HG03103 (cell line): Measurements from ENCODE around the gene SMAD3.

Experiments used
- ATAC-seq: cut with Tn5 transposase; IDR thresholded peaks from one replicate; pipeline ENCODE4 v1.9.1; 2021; ENCODE audit warnings: low read depth; ENCODE audit not compliant: unreplicated experiment

SMAD3 gene

DNA sequence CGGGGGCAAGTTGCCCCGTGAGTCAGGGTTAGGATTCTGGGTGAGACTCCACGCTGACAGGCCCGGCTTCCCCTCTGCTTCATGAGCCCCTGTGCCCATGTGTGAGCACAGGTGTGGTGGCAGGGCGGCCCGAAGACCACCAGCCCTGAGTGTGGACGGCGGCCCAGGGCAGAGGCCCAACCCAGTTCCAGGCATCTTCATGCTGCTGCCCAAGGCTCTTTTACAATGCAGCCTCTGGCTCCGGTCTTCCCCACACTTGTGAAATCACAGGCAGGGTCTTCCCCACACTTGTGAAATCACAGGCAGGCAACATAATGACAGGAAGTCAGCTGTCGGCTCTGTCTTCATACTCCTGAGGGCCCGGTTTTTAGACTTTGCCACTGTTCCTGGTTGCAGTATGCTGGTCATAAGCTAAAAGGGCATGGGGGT is 110.3 kb downstream of the SMAD3 start:
- ATAC-seq = no peak

DNA sequence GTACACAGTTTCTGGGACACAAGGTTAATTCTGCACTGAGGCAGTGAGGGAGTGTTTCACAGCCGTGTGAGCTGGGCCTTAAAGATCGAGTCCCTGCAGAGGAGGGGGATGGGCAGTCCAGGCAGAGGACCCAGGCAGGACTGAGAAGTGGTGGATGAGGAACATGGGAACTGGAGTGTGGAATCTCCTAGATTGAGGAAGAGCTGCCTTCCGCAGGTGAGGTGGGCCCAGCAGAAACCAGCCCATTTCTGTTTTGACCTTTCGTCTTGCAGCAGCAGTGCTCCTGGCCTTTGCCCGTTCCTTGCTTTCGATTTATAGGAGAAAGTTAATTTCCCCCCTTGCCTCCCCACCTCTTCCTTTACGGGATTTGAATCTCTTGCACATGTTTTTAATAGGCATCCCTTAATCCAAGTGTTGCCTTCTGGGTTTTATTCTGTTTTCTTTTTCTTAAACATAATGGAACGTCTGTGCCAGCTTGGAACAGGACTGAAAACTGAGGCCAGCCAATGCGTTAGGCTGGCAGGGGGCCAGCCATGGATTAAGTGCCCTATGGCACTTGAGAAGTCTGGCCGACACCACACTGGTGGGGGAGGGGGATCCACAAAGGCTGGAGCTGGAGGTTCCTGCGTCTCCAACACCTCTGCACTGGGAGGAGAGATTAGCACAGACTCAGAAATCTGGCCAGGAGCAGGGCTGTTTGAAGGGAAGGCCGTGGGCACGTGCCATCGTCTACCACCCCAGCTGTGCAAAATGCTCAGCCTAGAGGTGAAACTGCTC is 111.0 kb downstream of the SMAD3 start:
- ATAC-seq = no peak

DNA sequence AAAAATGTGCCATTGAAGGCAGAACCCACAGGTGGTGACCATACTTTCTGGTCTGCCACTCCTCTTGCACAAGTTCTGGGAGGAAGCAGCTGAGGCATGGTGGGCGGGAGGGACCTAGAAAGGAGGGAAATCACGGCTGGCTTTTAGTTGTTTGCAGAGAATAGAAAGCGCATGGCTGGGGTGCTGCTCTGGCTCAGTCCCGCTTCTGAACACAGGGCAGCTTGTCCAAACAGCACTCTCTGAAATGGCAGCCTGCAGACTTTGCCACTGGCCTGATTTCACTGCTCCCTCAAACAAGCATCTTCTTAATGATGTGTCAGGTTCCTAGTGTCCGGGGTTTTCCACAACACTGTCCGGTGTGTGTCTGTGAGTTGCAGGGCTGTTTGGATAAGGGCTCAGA is 112.3 kb downstream of the SMAD3 start:
- no peak for ATAC-seq

DNA sequence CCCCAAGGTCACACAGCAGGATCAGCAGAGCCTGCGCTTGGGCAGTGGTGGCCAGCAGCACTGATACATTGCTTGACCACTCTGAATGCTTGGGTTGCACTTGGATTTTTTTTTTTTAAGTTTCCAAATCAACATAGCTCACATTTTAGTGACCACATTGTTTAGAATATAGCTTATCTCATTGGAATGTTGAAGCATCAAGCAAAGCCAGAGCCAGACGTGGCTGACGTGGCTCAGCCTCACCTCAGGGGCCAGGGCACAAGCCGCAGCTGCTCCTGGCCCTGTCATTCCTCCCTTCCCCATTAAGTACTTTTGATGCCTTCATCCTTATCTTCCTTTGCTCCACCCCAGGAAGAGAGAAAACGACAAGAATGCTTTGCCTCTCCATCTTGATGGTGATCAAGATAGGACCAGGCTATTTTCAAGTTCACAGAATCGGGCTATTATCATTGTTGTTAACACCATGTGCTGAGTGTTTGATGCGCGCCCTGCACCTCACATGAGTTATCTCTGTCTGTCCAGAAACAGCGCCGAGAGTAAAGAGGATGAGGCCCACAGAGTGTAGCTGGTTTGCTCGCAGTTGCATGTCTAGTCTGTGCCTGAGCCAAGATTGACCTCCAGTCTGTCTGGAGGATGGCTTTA is 113.3 kb downstream of the SMAD3 start:
- ATAC-seq = no peak

DNA sequence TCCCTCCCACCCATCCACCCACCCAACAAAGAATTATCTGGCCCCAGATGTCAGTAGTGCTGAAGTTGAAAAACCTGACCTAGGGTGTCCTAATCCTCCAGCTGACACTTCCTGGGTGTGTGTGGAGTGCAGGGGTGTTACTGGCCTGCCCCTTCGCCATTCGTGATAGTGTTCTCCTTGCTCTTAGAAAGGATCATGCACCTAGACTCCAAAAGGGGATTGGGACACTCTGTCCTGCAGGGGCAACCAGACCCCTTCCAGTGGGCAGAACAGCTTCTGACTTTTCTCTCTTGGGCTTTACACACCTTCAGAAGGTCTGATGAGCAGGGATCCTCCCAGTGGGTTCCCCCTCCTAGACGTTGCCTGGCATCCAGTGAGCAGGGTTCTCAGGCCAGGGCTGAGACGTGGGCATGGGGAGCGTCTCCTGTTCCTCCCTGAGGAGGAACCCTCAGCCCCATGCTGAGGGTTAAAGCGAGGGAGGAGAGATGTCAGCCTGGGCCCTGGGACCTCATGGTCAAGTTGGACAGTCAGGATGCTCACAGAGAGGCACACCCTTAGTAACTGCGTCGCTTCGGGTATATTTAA is 114.1 kb downstream of the SMAD3 start:
- ATAC-seq = no peak

DNA sequence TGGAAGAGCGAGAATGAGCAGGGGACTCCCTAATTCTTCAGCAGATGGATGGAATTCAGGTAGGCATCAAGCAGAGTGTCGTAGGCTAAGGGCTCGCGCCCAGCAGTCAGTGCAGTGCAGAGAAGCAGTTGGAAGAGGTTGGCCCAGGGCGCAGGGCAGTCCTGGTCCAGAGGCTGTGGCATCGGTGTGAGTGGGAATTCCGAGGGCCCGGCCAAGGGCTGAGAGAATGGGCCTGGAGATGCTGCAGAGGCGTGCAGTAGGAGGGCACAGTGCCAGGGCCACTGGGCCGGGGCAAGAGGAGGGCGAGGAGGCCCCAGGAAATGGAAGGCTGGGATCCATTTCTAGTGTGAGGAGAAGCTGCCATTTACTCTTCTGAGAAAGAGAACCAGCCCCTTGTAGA is 114.6 kb downstream of the SMAD3 start:
- ATAC-seq = no peak

DNA sequence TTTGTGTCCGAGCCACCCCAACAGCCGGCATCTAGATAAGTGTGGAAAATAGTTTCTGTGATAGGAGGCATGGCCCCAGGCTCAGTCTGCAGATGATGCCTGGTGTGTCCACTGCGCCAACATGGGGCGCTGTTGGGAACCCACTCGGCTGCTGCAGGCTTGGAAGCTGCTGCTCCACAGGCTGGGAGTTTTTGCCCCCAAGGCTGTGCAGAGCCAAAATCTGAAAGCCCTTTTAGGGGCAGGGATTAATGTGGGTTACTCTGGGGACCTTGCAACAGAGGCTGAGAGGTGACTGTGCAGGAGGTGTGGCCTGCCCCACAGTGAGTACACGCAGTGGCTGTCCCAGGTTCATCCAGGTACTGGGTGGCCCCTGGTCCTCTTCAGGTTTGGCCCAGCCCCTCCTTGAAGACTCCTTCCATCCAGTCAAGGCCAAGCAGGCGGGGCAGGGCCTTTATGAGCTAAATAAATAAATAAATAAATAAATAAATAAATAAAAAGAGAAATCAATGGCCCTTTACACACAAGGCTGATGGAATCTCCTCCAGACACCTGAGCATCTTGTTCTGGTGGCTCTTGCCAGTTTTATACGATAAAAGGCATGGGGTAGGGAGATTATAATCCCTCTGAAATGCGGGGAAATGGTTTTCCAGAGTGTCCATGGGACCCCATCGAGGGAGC is 115.3 kb downstream of the SMAD3 start:
- no peak for ATAC-seq

DNA sequence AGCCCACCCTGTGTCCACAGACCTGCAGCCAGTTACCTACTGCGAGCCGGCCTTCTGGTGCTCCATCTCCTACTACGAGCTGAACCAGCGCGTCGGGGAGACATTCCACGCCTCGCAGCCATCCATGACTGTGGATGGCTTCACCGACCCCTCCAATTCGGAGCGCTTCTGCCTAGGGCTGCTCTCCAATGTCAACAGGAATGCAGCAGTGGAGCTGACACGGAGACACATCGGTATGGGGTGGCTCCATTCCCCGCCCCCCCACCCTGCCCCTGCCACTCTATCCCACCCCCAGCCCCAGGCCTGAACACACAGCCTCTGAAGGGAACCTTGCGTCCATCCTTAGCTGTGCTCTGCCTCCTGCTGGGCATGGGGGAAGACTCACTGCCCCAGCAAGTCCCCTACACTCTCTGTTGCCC is 115.8 kb downstream of the SMAD3 start:
- no peak for ATAC-seq

DNA sequence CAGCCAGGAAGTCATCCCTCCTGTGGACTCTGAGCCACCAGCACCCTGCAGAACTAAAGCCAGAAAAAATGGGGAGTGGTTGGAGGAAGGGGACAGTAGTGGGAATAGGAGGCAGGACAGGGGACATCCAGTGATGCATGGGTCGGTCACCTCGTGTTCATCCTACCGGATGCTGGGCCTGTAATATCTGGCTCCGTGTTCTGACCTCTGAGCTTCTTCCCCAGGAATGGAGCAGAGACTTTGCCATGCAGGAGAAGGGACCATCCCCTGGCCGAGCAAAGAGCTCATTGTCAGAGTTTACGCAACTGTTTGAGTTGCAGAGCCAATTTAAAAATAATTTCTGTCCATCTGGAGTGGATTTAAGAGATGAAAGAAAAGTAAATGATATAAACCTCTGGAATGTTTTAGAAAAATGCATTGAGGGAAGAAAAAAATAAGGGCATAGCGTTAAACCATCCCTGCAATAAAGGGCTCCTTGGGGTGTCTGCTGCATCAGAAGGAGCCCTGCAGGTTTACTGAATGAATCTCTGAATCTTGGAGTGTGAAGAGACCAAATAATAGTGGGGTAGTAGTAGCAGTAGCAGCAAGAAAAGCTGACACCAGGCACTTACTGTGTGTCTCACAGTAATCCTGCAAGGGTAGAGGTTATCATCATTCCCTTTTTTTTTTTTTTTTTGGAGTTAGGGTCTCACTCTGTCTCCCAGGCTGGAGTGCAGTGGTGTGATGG is 118.2 kb downstream of the SMAD3 start:
- ATAC-seq = no peak

DNA sequence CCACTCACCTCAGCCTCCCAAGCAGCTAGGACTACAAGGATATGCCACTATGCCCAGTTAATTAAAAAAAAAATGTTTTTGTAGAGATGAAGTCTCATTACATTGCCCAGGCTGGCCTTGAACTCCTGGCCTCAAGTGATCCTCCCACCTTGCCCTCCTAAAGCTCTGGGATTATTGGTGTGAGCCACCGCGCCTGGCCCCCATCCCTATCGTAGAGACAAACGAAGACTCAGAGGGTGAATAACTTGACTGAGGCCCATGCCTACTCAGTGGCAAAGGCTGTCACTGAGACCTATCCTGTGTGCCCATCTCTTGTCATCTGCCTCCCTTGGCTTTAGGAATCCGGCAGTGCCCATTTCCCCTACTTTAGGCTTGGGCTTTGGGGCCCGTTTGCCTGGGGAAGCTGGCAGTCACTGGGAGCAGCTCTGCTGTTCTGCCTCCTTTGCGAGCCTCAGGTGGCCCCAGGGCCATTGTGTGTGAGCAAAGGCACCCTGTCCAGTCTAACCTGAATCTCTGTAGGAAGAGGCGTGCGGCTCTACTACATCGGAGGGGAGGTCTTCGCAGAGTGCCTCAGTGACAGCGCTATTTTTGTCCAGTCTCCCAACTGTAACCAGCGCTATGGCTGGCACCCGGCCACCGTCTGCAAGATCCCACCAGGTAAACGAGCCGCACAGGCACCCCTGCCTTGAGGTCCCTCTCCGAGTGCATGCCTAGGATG is 119.0 kb downstream of the SMAD3 start:
- no peak for ATAC-seq

DNA sequence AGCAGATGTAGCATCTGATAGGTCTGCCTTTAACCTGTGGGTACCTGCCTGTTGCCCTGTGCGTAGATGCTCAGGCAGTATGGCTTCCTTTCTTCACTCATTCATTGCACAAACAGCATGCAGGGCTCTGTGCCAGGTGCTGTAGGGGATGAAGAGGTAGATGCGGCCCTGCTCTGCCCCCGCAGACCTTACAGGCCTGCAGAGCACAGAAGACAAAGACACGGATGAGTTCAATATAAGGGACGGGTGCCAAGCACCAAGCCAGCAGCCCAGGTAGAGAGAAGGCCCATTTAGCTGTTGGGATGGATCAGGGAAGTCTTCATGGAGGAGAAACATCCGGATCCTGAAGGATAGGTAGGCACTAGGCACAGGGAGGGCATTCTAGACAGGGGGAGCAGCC is 119.6 kb downstream of the SMAD3 start:
- ATAC-seq = no peak

DNA sequence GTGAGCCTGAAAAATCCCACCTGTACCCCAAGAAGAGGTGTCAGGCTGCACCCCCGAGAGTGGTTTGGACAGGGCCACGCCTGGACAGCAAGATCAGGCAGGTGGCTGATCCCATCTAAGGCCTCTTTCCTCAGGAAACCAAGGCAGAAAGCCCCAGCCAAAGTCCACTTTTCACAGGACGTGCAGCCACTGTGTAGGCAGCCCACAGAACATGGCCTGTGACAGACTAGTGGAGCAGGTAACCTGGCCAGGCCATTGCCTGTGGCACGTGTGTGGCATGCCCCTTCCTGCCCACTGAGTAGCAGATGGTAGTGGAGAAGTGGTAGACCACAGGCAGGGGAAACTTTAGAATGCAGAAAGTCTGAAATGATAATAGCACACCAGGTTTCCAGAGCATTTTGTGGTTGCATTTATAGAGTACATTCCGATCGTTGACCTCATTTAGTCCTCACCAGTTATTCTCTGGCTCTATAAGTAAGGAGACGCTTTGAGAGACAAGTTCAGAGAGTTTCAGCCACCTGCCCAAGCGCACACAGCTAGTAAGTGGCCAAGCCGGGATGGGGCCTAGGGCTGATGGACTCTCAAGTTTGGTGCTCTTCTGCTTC is 120.3 kb downstream of the SMAD3 start:
- no peak for ATAC-seq

DNA sequence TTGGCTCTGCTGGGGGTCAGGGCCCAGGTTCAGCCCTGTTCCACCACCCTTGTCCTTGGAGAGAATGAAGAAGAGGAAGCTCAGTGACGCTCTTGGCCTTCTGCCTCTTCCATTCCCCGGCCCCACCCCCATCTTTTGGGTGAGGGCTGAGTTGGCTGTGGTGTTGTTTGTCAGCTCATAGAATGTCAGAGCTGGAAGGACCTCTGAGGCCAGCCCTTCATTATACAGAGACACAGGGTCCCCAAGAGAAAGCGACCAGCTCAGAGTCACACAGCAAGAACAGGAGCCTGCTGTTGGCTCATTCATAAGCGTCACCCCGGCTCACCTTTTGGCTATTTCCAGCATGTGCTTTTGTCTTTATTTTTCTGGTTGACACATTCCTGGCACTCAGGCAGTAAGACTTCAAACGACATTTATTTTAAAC is 120.8 kb downstream of the SMAD3 start:
- no peak for ATAC-seq

DNA sequence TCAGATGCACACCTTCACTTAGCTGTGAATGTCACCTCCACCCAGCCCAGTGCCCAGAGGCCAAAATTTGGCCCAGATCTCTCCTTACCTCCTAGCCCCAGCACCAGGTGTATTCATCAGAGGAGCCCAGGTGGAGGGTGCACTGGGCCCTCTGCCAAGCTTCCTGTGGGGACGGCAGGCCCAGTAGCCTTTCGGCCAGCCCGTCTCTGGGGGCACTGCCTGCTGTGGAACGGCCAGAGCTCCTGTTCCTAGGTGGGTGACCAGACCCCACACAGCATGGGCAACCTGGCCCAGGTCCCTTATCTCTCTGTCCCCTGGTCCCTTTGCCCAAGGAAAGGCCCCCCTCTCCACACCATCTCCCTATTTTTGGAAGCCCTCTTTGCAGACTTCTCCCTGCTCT is 121.3 kb downstream of the SMAD3 start:
- ATAC-seq = no peak

DNA sequence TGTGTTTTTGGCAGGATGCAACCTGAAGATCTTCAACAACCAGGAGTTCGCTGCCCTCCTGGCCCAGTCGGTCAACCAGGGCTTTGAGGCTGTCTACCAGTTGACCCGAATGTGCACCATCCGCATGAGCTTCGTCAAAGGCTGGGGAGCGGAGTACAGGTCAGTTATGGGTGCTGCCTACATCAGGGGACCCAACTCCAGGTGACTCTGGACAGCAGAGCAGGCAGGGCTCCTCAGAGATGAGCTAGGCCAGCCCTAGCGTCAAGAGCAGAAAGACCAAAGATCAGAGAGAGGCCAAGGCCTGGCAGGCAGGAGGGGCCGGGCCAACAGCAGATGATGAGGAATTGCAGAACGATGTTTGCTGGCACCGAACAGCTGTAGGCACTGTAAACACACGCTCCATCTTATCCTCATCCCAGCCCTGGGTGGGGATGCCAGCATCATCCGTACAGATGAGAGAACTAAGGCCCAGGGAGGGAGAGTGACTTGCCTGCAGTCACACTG is 122.0 kb downstream of the SMAD3 start:
- no peak for ATAC-seq

DNA sequence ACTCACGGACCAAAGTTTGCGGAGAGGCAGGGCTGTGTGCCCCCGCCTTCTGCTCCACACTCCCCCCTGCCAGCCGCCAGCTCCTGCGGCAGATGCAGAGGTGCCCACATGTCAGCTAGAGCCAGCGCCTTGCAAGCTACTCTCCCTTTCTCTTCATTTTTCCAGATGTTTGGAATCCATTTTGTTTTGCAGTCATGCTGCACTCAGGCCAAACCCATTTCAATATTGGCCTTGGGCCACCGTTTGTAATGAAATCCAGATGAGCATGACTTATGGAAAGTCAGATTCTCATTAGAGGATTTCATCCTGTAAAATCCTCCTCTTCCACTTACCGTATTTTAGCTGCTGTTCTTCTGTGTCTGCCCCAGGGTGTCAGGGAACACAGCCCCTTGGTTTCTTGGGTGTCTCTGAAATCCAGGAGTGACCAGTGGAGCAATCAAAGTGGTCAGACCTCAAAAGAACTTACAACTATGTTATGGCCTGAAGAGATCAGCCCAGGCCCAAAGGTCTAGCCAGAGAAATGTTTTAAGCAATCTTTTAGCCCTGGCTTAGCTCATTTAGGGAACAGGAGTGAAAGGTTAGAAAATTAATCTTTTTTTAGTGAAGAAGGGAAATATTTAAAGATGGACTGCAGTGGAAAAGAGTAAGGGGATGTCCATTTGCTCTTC is 123.3 kb downstream of the SMAD3 start:
- no peak for ATAC-seq

DNA sequence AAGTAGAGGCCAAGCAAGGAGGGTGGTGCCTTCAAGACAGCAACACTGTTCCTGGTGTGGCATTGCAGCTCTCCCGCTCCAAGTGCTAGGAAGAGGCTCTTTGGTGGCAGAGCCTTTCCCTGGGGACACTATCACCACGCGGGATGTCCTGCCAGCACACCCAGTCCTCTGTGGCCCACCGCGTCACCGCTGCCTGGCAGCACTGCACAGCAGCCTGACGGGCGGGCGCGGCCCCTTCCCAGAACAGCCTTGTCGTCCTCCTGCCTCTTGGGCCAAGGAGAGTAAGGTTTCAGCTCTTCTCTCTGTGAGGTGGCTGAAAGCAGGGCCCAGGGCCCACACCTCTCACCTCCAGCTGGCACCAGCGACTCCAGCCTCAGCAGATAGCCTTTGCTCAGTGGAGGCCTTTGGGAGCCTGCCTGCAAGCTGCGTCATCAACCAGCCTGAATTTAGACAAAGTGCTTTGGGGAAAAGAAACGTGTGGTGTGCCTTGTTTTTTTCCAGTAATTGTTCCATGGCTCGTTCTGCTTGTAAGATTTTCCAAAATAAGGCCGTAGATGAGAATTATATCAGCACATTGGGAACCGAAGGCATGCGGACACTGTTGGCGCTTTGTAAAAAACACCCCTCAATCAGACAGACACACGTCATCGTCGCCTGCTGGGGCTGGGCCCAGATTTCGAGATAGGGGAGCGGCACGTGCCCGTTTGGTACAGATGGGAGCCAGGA is 124.1 kb downstream of the SMAD3 start:
- no peak for ATAC-seq

DNA sequence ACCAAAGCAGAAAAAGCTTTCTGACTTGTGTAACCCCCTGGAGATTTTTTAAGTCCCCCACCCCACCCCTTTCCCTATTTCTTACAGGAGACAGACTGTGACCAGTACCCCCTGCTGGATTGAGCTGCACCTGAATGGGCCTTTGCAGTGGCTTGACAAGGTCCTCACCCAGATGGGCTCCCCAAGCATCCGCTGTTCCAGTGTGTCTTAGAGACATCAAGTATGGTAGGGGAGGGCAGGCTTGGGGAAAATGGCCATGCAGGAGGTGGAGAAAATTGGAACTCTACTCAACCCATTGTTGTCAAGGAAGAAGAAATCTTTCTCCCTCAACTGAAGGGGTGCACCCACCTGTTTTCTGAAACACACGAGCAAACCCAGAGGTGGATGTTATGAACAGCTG is 124.9 kb downstream of the SMAD3 start:
- no peak for ATAC-seq
